GM21526 (cell line): ENCODE data around the gene SMG9.

Source experiments
- ATAC-seq: cut with Tn5 transposase; IDR thresholded peaks from one replicate; pipeline ENCODE4 v1.9.1; 2021; ENCODE audit warnings: moderate library complexity; ENCODE audit not compliant: unreplicated experiment, low FRiP score

Gene SMG9

GRCh38 chr19:43726736-43727592, 27.8 kb downstream of the SMG9 start:
- ATAC-seq, result no peak

- ATAC-seq, result no peak
These were observed 29.3 kb downstream of the SMG9 start for GRCh38 chr19:43725468-43725867.

- ATAC-seq, result no peak
These were observed 29.9 kb downstream of the SMG9 start for GRCh38 chr19:43724896-43725295.

- ATAC-seq, result no peak
These were observed 31.2 kb downstream of the SMG9 start for GRCh38 chr19:43723588-43723987.

- no peak for ATAC-seq
These were observed 33.2 kb downstream of the SMG9 start for GRCh38 chr19:43721469-43722048.

- no peak for ATAC-seq
These were observed 33.8 kb downstream of the SMG9 start for GRCh38 chr19:43720936-43721335.

- no peak for ATAC-seq
These were observed 34.8 kb downstream of the SMG9 start for GRCh38 chr19:43719918-43720317.

- ATAC-seq, result no peak
These were observed 35.3 kb downstream of the SMG9 start for GRCh38 chr19:43719378-43719868.

- no peak for ATAC-seq
These were observed 36.0 kb downstream of the SMG9 start for GRCh38 chr19:43718627-43719377.

GRCh38 chr19:43715776-43716175, 39.0 kb downstream of the SMG9 start, which contains the start of gene IRGC:
IRGC (plus strand) TSS chr19:43716076; CDS start chr19:43718559, 2,483 bp downstream.
- no peak for ATAC-seq

GRCh38 chr19:43713208-43713607, 41.6 kb downstream of the SMG9 start:
- no peak for ATAC-seq

- ATAC-seq, result no peak
These were observed 42.9 kb downstream of the SMG9 start for GRCh38 chr19:43711751-43712355.

- no peak for ATAC-seq
These were observed 46.0 kb downstream of the SMG9 start for GRCh38 chr19:43708716-43709115.

- no peak for ATAC-seq
These were observed 47.5 kb downstream of the SMG9 start for GRCh38 chr19:43707158-43707712.

GRCh38 chr19:43705729-43706128, 49.0 kb downstream of the SMG9 start:
- no peak for ATAC-seq

- ATAC-seq, result no peak
These were observed 50.6 kb downstream of the SMG9 start for GRCh38 chr19:43704002-43704705.

- ATAC-seq, result no peak
These were observed 54.3 kb downstream of the SMG9 start for GRCh38 chr19:43700395-43701000.

- ATAC-seq, result no peak
These were observed 55.0 kb downstream of the SMG9 start for GRCh38 chr19:43699506-43700394.
